Activated CD8-positive, alpha-beta T cell treated with anti-CD3 and anti-CD28 coated beads, Interleukin-2, amount 10 ng/mL, durations not matched to agents 7 days and 5 days (primary cell): ENCODE data around the gene SH3D21. TPM values are rescaled to one million over a fixed set of nuclear protein-coding genes. Genes with fewer than 3 reads are reported as not detected.

Experiments used
- ATAC-seq: fragments of 150-1000 bp; cut with Tn5 transposase; one replicate; pipeline ENCODE4 v1.10.0; 2021; ENCODE audit warnings: moderate library complexity
- CTCF ChIA-PET: fragments of 350-600 bp; sonication (Branson Sonifier 250); formaldehyde crosslinking; loops from one replicate; lab custom pipeline; 2021; ENCODE audit warnings: antibody characterized with exemption; lab: Charles Lee
- POLR2A ChIA-PET: fragments of 350-600 bp; sonication (Branson Sonifier 250); formaldehyde crosslinking; loops from one replicate; lab custom pipeline; 2021; ENCODE audit warnings: antibody characterized with exemption; lab: Charles Lee
- DNase-seq: peaks from one replicate; pipeline ENCODE4 v3.0.0-alpha.2; 2020
- H3K27ac Mint-ChIP-seq: one replicate; pipeline ENCODE4 v1.8.0; 2021; ENCODE audit warnings: mild to moderate bottlenecking, mixed read lengths
- H3K27me3 Mint-ChIP-seq: one replicate; pipeline ENCODE4 v1.8.0; 2021; ENCODE audit warnings: low read depth, mixed read lengths
- H3K36me3 Mint-ChIP-seq: one replicate; pipeline ENCODE4 v1.8.0; 2021; ENCODE audit warnings: low read depth, mixed read lengths
- H3K4me1 Mint-ChIP-seq: one replicate; pipeline ENCODE4 v1.8.0; 2021; ENCODE audit warnings: low read depth, mixed read lengths
- H3K4me3 Mint-ChIP-seq: one replicate; pipeline ENCODE4 v1.8.0; 2021; ENCODE audit warnings: mild to moderate bottlenecking, mixed read lengths
- H3K9me3 Mint-ChIP-seq: one replicate; pipeline ENCODE4 v1.8.0; 2022; ENCODE audit warnings: mixed read lengths; ENCODE audit not compliant: insufficient read depth
- total RNA-seq, 2 experiments: library from RNA; stranded (reverse); gene quantifications; one replicate each; pipeline ENCODE4 v1.2.3, GENCODE V29; 2021

SH3D21 gene
- total RNA-seq, 2 experiments from 2014 or later: 14.6 to 15.3 TPM

DNA sequence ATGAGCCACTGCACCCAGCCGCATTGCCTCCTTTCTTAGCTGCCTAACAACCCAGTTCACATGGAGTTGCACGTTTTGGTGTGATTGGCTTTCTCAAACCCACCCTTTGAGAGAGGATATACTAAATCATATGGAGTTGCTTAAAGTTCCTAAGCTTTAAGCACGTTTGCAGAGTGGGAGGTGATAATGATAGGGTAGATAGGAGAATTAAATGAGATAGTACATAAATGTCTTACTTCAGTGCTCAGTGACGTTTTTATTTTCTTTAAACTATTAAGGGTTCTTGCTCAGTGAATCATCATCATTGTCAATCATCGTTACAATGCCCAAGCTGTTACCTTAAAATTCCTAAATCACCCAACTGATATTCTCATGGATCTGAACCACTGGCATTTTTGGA is 2.9 kb upstream of the SH3D21 start:
- Mint-ChIP-seq H3K27ac (no peak overlapping the region), H3K4me3 (no peak overlapping the region), H3K36me3 (peaks cover 55% of the 10 kb centered on the region), H3K27me3 (no peaks in the 10 kb centered on the region), H3K4me1 (peaks cover 25% of the 10 kb centered on the region), H3K9me3 (no peaks in the 10 kb centered on the region)
- ChIA-PET POLR2A (interaction anchor here (1.0 kb wide), 2 partner anchors 21 to 154 kb away, joined by 3 read pairs; partner anchors contain the start of gene TRAPPC3), CTCF (interaction anchor here (5.5 kb wide), 1 partner anchor 18 kb away, joined by 24 read pairs; no protein-coding TSS in a partner anchor)
- ATAC-seq (no peak), DNase-seq (no peak)

DNA sequence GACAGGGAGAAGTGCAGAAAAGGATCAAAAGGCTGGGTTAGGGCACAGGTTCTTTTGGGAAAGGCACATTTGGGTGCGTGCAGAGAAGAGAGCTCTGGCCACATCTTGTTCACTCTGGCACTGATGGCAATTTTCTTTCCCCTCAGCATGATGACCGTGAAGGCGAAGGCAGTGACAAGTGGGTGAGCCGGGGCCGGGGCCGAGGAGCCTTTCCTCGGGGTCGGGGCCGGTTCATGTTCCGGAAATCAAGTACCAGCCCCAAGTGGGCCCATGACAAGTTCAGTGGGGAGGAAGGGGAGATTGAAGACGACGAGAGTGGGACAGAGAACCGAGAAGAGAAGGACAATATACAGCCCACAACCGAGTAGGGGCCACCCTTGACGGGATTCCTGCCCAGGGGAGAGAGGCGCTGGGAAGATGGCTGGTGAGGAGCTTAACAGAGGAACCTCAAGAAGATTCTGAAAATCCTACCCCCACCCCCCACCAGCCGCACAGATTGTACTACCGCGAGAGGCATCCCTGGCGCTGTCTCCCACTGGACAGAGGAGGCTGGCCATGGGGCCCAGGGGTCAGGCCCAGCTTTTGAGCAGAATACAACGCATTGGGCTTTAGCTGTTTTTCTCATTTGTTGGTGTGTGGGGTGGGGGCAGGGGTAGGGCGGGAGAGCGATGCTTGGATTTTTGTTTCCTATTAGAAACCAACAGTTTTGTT is 2.4 kb upstream of the SH3D21 start:
- no peak overlapping the region for H3K4me3 Mint-ChIP-seq
- peaks cover 27% of the 10 kb centered on the region for H3K4me1 Mint-ChIP-seq
- no peak overlapping the region for H3K27ac Mint-ChIP-seq
- H3K36me3 Mint-ChIP-seq: peaks cover 53% of the 10 kb centered on the region
- POLR2A ChIA-PET: interaction anchor here (1.0 kb wide), 2 partner anchors 20 to 154 kb away, joined by 3 read pairs; partner anchors contain the start of gene TRAPPC3
- DNase-seq (no peak), ATAC-seq (no peak)
- H3K27me3 Mint-ChIP-seq: no peaks in the 10 kb centered on the region
- no peaks in the 10 kb centered on the region for H3K9me3 Mint-ChIP-seq
- CTCF ChIA-PET: interaction anchor here (5.5 kb wide), 1 partner anchor 18 kb away, joined by 24 read pairs; no protein-coding TSS in a partner anchor

DNA sequence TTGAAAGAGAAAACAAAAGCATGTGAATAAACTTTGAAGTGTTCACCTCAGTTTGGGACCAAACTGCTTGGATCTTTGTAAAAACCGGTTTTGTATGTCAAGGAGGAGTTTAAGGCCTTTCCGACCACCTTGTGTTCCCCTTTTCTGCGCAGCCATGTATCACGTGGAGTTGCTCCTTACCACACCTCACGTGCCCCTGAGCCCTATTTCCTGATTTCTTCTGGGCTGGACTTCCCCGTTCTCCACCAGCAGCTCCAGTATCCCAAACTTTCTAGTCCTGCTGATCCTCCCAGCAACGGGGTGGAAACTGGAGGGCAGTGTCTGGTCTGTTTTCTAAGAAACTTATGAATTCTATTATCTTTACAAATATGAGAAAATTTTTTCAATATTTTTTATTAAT is 1.6 kb upstream of the SH3D21 start:
- ChIA-PET POLR2A (interaction anchor here (1.0 kb wide), 1 partner anchor 20 kb away, joined by 3 read pairs; no protein-coding TSS in a partner anchor), CTCF (interaction anchor here (5.5 kb wide), 1 partner anchor 19 kb away, joined by 24 read pairs; no protein-coding TSS in a partner anchor)
- Mint-ChIP-seq H3K4me1 (peaks cover 27% of the 10 kb centered on the region), H3K9me3 (no peaks in the 10 kb centered on the region), H3K36me3 (peaks cover 56% of the 10 kb centered on the region), H3K4me3 (no peak overlapping the region), H3K27ac (no peak overlapping the region), H3K27me3 (no peaks in the 10 kb centered on the region)
- ATAC-seq: no peak
- DNase-seq: no peak

DNA sequence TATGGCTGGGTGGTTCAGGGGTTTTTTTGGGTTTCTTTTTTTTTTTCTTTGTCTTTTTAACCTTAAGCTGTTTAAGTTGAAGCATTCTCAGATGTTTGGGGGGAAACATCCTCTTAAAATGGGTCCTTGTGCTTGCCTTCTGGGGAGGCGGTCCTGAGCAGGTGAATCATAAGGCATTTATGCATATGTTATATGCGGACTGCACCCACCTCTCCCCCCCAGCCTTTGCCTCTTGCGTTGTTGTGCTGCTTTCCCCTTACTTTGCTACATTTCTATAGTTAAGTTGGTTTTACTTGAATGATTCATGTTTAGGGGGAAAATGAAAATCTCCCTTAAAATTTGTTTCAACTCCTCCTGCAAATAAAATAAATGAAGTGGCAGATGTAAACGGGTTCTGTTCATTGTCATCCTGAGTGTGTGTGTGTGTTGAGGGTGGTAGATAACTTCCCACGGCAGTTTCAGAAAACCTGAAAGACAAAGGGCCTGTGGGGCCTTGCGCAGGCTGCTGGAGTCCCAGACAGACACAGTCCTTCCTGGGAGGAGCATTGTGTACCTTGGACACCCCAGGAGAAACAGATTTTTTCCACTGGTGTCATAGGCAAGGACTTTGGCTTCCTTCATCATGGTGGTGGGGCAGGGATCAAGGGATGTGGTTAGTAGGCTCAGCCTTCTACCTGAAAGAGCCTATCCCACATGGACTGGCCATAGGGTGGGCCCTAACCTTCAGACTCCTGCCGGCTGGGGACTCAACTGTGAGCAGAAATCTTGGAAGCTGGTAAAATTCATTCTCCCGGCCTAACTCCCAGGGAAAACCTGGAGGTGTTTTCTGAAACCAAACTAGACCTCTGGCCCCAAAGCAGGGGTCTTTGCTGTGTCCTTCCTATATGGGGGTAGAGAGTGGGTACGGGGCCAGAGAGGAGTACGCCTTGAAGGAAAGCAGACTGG is 926 bp upstream of the SH3D21 start:
- peak overlapping the region; percentile 54 for H3K27ac Mint-ChIP-seq
- no peaks in the 10 kb centered on the region for H3K27me3 Mint-ChIP-seq
- no peaks in the 10 kb centered on the region for H3K9me3 Mint-ChIP-seq
- ChIA-PET POLR2A (interaction anchor here (1.3 kb wide), 1 partner anchor 81 kb away, joined by 5 read pairs; the partner anchor contains the start of gene THRAP3), CTCF (interaction anchor here (1.1 to 5.5 kb wide), 8 partner anchors 19 to 205 kb away, joined by 3 to 24 read pairs (median 4); partner anchors contain the start of genes EVA1B and TRAPPC3)
- no peak for DNase-seq
- H3K4me1 Mint-ChIP-seq: peaks cover 27% of the 10 kb centered on the region
- ATAC-seq: no peak
- peaks cover 53% of the 10 kb centered on the region for H3K36me3 Mint-ChIP-seq
- H3K4me3 Mint-ChIP-seq: peak overlapping the region; percentile 98

GRCh38 chr1:36305915-36306209 is 306 bp upstream of the SH3D21 start:
- H3K36me3 Mint-ChIP-seq: peaks cover 51% of the 10 kb centered on the region
- ChIA-PET POLR2A (interaction anchor here (1.3 kb wide), 1 partner anchor 82 kb away, joined by 5 read pairs; the partner anchor contains the start of gene THRAP3), CTCF (interaction anchor here (0.8 to 5.5 kb wide), 12 partner anchors 13 to 206 kb away, joined by 3 to 24 read pairs (median 4); partner anchors contain the start of genes EVA1B and TRAPPC3)
- peaks cover 29% of the 10 kb centered on the region for H3K4me1 Mint-ChIP-seq
- ATAC-seq: no peak
- DNase-seq: no peak
- peak overlapping the region; percentile 98 for H3K4me3 Mint-ChIP-seq
- no peaks in the 10 kb centered on the region for H3K27me3 Mint-ChIP-seq
- no peaks in the 10 kb centered on the region for H3K9me3 Mint-ChIP-seq
- peak overlapping the region; percentile 54 for H3K27ac Mint-ChIP-seq

- H3K4me1 Mint-ChIP-seq: peaks cover 29% of the 10 kb centered on the region
- peak; percentile 95 for DNase-seq
- H3K4me3 Mint-ChIP-seq: peak overlapping the region; percentile 98
- no peaks in the 10 kb centered on the region for H3K27me3 Mint-ChIP-seq
- no peaks in the 10 kb centered on the region for H3K9me3 Mint-ChIP-seq
- H3K27ac Mint-ChIP-seq: peak overlapping the region; percentile 91
- peaks cover 41% of the 10 kb centered on the region for H3K36me3 Mint-ChIP-seq
- ChIA-PET POLR2A (interaction anchor here (0.7 to 1.7 kb wide), 3 partner anchors 16 to 105 kb away, joined by 3 to 11 read pairs (median 5); partner anchors contain the start of genes EVA1B and THRAP3), CTCF (interaction anchor here (0.6 to 5.5 kb wide), 11 partner anchors 10 to 158 kb away, joined by 3 to 24 read pairs (median 5); partner anchors contain the start of genes EVA1B, STK40 and TRAPPC3)
- ATAC-seq: peak; percentile 99
Observed at GRCh38 chr1:36306902-36307456, 811 bp downstream of the SH3D21 start.

DNA sequence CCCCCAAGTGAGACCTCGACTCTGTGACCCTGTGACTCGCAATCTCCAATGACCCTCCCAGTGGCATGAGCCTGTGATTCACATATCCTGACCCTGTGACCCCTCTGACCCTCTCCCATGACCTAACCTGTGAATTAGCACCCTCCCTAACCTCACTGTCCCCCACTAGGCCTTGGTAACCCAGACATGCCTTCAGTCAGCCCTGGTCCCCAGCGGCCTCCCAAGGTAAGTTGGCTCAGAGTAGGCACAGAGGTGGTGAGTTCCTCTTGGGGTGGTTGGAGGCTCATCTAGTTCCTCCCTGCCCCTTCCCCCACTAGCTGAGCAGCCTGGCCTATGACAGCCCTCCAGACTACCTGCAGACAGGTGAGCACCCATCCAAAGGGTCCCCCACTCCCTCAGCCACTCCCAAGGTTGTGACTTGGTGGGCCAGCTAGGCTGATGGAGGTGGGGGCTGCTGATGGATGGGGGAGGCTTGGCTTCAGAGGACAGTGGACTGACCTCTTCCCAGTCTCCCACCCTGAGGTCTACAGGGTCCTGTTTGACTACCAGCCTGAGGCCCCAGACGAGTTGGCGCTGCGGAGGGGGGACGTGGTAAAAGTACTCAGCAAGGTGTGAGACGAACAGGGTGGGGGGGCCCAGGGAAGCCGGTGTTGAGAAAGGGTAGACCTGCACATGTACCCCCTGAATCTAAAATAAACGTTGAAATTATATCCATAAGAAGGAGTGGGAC is 1.6 kb downstream of the SH3D21 start:
- no peak for DNase-seq
- Mint-ChIP-seq H3K27ac (peak overlapping the region; percentile 91), H3K27me3 (no peaks in the 10 kb centered on the region), H3K4me3 (peak overlapping the region; percentile 98), H3K36me3 (peaks cover 34% of the 10 kb centered on the region), H3K9me3 (no peaks in the 10 kb centered on the region), H3K4me1 (peaks cover 29% of the 10 kb centered on the region)
- CTCF ChIA-PET: interaction anchor here (1.1 to 5.5 kb wide), 8 partner anchors 9 to 158 kb away, joined by 3 to 24 read pairs (median 4); partner anchors contain the start of genes STK40 and TRAPPC3
- POLR2A ChIA-PET: interaction anchor here (1.7 kb wide), 1 partner anchor 15 kb away, joined by 11 read pairs; the partner anchor contains the start of gene EVA1B
- ATAC-seq: no peak

DNA sequence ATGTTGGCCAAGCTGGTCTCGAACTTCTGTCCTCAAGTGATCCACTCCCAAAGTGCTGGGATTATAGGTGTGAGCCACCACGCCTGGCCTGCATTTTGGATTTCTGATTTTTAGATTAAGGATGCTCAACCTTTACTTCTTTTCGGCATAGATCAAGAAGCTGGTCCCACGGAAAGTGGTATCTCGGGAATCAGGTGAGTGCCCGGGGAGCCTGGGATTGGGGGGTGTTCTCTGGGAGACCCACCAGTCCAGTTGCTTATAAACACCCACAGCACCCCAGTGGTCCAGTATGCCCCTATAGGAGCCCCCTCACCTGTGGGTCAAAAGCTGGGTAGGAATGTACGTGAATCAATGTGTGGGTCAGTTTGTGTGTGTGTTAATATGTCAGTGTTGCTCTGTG is 3.2 kb downstream of the SH3D21 start:
- Mint-ChIP-seq H3K4me1 (peaks cover 29% of the 10 kb centered on the region), H3K36me3 (peaks cover 25% of the 10 kb centered on the region), H3K27ac (no peak overlapping the region), H3K4me3 (no peak overlapping the region), H3K9me3 (no peaks in the 10 kb centered on the region), H3K27me3 (no peaks in the 10 kb centered on the region)
- ATAC-seq (no peak), DNase-seq (no peak)
- ChIA-PET CTCF (interaction anchor here (1.3 to 2.4 kb wide), 3 partner anchors 9 to 174 kb away, joined by 3 to 6 read pairs (median 3); no protein-coding TSS in a partner anchor), POLR2A (no interaction called here)

DNA sequence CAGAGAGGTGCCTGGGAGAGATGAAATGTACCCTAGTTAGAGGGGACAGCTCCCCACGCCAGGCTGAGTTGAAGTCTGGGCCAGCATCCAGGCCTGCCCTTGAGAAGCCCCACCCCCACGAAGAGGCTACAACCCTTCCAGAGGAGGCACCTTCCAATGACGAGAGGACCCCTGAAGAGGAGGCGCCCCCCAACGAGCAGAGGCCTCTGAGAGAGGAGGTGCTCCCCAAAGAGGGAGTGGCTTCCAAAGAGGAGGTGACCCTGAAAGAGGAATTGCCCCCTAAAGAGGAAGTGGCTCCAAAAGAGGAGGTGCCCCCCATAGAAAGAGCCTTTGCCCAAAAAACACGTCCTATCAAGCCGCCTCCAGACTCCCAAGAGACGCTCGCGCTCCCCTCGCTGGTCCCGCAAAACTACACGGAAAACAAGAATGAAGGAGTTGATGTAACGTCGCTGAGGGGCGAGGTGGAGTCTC is 14.2 kb downstream of the SH3D21 start:
- CTCF ChIA-PET: interaction anchor here (0.8 to 2.2 kb wide), 3 partner anchors 13 to 20 kb away, joined by 3 to 8 read pairs (median 3); partner anchors contain the start of gene SH3D21
- H3K36me3 Mint-ChIP-seq: peaks cover 15% of the 10 kb centered on the region

DNA sequence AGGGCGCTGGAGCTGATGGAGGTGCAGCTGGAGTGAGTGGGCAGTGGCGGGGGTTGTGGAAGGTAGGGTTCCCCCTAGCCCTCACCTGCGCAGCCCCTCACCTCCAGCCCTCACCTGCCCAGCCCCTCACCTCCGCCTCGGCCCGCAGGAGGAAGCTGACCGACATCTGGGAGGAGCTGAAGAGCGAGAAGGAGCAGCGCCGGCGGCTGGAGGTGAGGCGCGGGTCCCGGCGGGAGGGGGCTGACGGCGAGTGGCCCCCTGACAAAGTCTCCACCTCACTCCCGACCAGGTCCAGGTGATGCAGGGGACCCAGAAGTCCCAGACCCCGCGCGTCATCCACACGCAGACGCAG is 14.6 kb downstream of the SH3D21 start:
- ChIA-PET POLR2A (no interaction called here), CTCF (interaction anchor here (0.8 kb wide), 1 partner anchor 15 kb away, joined by 3 read pairs; the partner anchor contains the start of gene SH3D21)
- DNase-seq (no peak), ATAC-seq (no peak)
- Mint-ChIP-seq H3K9me3 (no peaks in the 10 kb centered on the region), H3K4me1 (peaks cover 28% of the 10 kb centered on the region), H3K27ac (peak overlapping the region; percentile 67), H3K27me3 (peaks cover 3% of the 10 kb centered on the region), H3K36me3 (peaks cover 13% of the 10 kb centered on the region), H3K4me3 (peak overlapping the region; percentile 49)

More for the DNA sequence above, 14.2 kb downstream of the SH3D21 start:
- POLR2A ChIA-PET: no interaction called here
- H3K27ac Mint-ChIP-seq: peak overlapping the region; percentile 67
- H3K9me3 Mint-ChIP-seq: no peaks in the 10 kb centered on the region
- ATAC-seq (no peak), DNase-seq (no peak)
- peaks cover 28% of the 10 kb centered on the region for H3K4me1 Mint-ChIP-seq
- H3K27me3 Mint-ChIP-seq: peaks cover 1% of the 10 kb centered on the region
- peak overlapping the region; percentile 12 for H3K4me3 Mint-ChIP-seq
